ENCODE data around the gene TTN.

Gene TTN

GRCh38 chr2:178641498-178641897 is 165.7 kb downstream of the TTN start:
- peak; percentile 29 for FAIRE-seq

DNA sequence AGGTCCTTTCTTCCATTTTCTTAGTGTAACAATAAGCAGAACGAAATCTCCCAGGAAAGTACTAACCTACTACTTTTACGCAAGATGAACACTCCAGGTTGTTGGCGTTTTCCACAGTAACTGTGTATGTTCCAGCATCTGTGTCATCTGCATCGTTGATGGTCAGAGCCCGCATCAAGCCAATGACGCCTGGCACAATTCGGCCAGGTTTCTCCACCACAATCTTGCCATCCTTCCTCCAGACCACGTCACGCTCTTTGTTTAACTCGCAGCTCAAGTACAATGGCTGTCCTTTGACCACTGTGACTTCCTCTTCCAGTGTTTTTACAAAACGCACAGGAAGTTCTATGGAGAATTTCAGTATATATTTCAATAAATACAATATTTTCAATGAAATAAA is 171.3 kb downstream of the TTN start:
- no peak for FAIRE-seq

- no peak for FAIRE-seq
Observed at GRCh38 chr2:178632729-178633128, 174.5 kb downstream of the TTN start.

- no peak for FAIRE-seq
Observed at GRCh38 chr2:178630581-178630980, 176.6 kb downstream of the TTN start.

GRCh38 chr2:178629463-178629862 is 177.8 kb downstream of the TTN start:
- no peak for FAIRE-seq

- FAIRE-seq, result no peak
Observed at GRCh38 chr2:178628605-178629004, 178.6 kb downstream of the TTN start.

GRCh38 chr2:178627401-178627800 is 179.8 kb downstream of the TTN start:
- FAIRE-seq, result no peak

DNA sequence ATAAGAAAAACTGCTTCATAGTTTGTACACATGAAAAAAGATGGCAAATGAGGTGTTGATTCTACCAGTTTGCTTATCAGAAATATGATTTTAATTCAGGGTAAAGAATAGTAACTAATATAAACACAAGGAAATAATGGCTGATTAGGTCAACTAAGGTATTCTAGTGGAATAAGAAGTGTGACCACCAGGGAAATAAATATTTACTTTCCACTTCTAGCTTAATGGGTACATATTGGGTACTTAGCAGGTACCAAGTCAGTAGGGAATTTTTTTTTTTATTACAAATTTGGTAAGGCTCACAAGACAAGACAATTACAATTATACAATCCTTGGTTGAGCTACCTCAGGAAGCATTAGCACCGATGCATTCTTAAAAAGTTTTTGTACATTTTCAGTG is 191.3 kb downstream of the TTN start:
- no peak for FAIRE-seq

DNA sequence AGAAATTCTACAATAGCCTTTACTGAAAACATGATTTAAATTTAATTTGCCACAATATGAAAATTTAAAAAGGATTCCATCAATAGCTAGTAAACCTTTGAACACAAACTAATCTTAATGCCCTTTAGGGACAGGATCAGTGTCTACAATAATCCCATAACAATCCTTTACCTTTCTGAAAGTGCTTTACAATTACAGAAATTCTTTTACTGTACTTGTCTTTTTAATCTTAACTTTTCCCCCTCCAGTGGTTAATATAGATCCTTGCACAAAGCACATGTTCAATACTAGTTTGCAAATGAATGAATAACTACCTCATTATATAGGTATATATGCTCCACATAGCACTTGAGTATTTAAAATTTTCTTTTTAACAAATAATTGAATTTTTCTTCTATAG is 204.3 kb downstream of the TTN start:
- no peak for FAIRE-seq

GRCh38 chr2:178592655-178593054 is 214.6 kb downstream of the TTN start:
- FAIRE-seq, result no peak

GRCh38 chr2:178589335-178589734 is 217.9 kb downstream of the TTN start:
- FAIRE-seq, result no peak

GRCh38 chr2:178584666-178585065 is 222.6 kb downstream of the TTN start:
- no peak for FAIRE-seq

GRCh38 chr2:178579006-178579405 is 228.2 kb downstream of the TTN start:
- no peak for FAIRE-seq

DNA sequence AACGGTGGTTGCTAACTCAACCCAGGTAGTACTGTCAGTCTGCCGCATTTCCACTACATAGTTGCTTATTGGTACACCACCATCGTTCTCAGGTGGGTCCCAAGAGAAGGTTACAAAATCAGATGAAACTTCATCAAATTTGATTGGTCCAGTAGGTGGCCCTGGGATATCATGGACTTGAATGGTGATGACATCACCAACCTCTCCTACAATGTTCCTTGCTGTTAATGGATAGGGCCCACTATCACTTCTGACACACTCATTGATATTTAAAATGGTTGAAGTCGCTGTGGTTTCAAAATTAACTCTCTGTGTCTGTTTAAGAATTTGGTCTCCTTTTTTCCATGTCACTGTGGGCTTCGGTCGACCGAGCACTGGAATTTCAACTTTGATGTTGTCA is 232.4 kb downstream of the TTN start:
- FAIRE-seq, result no peak

DNA sequence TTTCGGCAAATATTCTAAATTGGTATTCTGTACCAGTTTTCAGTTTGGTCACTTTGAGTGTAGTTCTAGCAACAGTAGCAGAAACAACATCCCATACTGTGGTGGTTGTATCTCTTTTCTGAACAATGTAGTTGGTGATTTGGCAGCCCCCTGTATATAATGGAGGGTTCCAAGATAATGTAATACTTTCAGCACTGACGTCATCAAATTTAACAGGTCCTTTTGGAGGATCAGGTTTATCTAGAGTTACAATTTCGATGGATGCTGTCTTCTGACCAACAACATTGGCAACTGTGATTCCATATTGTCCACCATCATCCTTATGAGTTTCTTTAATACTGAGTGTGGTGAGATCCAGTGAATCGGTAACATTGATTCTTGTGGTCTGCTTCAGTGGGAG is 239.0 kb downstream of the TTN start:
- FAIRE-seq, result no peak

GRCh38 chr2:178553047-178553446 is 254.2 kb downstream of the TTN start:
- no peak for FAIRE-seq

DNA sequence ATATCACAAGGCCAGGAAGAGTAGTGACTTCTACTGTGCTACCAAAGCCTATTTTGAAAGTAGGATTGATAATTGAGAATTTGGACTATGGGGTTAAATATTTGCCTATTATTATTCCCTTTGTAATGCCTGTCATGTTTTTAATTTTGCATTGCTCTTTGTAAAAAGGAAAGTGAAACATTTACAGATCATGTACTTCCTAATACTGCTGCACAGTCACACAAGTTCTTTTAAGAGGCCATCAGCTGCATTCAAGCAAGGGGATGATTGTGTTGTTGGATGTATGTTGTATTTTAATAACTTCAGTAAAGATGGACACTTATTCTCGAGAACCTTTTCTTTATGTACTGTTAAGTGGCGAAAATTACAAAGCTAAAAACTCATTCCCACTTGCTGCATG is 256.9 kb downstream of the TTN start:
- no peak for FAIRE-seq

DNA sequence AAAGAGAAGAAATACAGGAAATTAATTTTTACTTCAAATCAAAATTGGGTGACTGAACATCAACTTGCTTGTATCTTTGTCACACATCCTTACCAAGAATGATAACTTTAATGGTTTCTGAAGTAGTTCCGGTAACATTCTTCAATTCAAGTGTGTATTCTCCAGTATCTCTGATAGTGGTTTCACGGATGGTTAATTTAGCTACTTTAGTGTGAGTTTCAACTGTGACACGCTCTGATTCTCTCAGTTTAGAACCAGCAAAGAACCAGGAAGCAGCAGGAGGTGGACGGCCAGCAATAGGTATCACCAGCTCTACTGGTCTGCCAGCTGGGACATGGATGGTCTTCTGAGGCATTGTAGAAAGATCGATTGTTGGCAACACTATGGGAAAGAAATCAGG is 264.7 kb downstream of the TTN start:
- FAIRE-seq, result no peak

GRCh38 chr2:178542161-178542560 is 265.1 kb downstream of the TTN start:
- FAIRE-seq, result no peak

DNA sequence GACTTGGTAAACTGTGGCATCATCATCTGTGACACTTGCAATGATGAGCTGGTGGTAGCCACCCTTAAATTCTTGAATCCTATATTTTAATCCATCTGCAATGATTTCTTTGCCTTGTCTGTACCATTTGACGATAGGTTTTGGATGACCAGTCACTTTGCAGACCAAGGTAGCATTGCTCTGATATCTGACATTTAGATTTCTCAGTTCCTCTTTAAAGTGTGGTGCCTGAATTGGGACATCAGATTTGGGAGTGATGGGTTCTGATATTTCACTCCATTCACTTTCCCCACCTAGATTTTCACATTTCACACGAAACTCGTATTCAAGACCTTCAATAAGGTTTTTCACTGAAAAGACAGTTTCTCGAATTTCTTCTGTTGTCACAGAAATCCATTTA is 271.2 kb downstream of the TTN start:
- FAIRE-seq, result no peak

DNA sequence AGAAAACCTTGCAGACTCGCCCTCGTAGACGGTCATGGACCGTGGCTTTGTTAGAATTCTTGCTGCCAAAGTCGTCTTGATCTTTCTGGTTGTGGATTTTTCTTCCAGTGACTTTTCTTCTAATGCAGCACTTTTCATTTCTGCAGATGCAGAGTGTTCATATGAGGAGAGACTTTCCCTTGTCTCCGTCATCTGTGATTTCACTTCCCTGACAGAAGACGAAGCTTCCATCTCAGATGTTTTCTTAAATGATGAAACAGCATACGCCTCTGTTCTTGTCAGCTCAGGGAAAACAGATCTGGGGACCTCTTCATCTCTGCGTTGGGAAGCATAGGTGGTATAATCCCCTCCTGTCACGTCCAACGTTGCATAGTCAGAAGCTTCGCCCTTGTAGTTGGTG is 276.1 kb downstream of the TTN start:
- no peak for FAIRE-seq

DNA sequence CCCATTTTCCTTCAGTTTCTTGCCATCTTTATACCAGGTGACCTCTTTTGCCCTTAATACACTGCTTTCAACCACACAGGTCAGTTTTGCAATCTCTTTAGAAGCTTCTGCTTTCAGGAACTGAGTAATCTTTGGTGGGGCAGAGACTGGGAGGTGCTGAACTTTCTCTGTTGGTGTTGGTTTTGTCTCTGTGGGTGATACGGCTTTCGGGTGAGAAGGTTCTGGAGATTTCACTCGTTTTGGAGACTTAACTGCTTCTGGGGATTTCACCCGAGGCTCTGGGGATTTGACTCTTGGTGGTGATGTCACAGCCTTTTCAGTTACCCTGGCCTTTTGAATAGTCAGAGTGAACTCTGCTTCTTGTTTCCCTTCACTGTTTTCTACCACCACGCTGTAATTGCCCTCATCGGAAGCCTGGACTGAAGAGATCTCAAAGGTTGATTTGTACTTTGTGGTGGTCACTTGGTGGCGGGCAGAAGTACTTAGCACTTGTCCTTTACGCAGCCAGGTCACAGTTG is 276.5 kb downstream of the TTN start:
- no peak for FAIRE-seq

DNA sequence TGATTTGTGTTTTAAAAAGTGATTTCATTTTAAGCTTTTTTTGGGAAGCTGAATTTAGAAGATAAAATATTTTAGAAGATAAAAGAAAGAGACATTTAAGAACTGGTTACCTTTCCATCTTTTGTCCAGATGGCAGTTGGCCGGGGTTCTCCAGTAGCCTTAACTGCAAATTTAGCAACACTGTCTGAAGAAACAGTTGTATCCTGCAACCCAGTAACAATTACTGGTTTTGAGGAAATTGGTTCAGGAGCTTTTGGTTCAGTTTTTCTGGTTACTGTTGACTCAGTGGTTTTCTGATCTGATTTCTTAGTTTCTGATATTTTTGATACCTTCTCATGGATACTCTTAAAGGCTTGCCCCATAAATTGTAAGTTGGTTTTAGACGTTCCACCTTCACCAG is 277.1 kb downstream of the TTN start:
- no peak for FAIRE-seq

GRCh38 chr2:178529194-178529593 is 278.0 kb downstream of the TTN start:
- FAIRE-seq, result no peak

- FAIRE-seq, result no peak
Observed at GRCh38 chr2:178528647-178529046, 278.6 kb downstream of the TTN start.

GRCh38 chr2:178527592-178527991 is 279.6 kb downstream of the TTN start:
- no peak for FAIRE-seq
